ENCODE data around the gene SUCLG2.

Gene SUCLG2

GRCh38 chr3:67521053-67521646 is 133.3 kb downstream of the SUCLG2 start:
- no peak for TF ChIP-seq CTCF (conservative IDR thresholded peaks at IDR 0.05; ENCODE audit: low read depth, low read length)
- H3K4me3 ChIP-seq (ENCODE audit: low read length): no peak overlapping the region
- DNase-seq (ENCODE audit: low read depth): no peak

GRCh38 chr3:67518236-67518635 is 136.2 kb downstream of the SUCLG2 start:
- no peak for DNase-seq (ENCODE audit: low read depth)
- no peak for TF ChIP-seq CTCF (conservative IDR thresholded peaks at IDR 0.05; ENCODE audit: low read depth, low read length)
- no peak overlapping the region for H3K4me3 ChIP-seq (ENCODE audit: low read length)

- TF ChIP-seq CTCF (conservative IDR thresholded peaks at IDR 0.05; ENCODE audit: low read depth, low read length): no peak
- DNase-seq (ENCODE audit: low read depth): no peak
- no peak overlapping the region for H3K4me3 ChIP-seq (ENCODE audit: low read length)
These were observed 136.6 kb downstream of the SUCLG2 start for GRCh38 chr3:67517781-67518180.

GRCh38 chr3:67516496-67516895 is 137.9 kb downstream of the SUCLG2 start:
- no peak for DNase-seq (ENCODE audit: low read depth)
- no peak for TF ChIP-seq CTCF (conservative IDR thresholded peaks at IDR 0.05; ENCODE audit: low read depth, low read length)
- H3K4me3 ChIP-seq (ENCODE audit: low read length): no peak overlapping the region

DNA sequence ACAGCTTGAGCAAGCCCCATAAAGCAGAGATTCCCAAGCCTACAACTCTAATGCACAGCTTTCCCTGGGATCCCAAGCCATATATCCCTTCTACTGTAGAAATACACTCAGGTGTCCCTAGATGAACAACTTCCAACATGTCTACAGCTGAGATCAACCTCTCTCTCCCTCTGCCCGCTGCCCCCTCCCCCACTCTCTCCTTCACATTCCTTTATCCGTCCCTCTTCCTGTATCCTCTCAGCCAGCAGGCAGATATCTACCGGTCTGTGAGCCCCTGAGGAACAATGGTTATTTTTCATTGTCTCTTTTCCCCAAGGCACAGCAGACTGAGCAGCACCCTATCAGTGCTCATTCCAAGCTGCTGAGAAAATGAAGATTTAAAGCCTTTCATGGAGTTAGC is 138.6 kb downstream of the SUCLG2 start:
- no peak for TF ChIP-seq CTCF (conservative IDR thresholded peaks at IDR 0.05; ENCODE audit: low read depth, low read length)
- DNase-seq (ENCODE audit: low read depth): no peak
- H3K4me3 ChIP-seq (ENCODE audit: low read length): no peak overlapping the region

GRCh38 chr3:67509471-67510075 is 144.8 kb downstream of the SUCLG2 start:
- TF ChIP-seq CTCF (conservative IDR thresholded peaks at IDR 0.05; ENCODE audit: low read depth, low read length): no peak
- no peak for DNase-seq (ENCODE audit: low read depth)
- no peak overlapping the region for H3K4me3 ChIP-seq (ENCODE audit: low read length)

- no peak overlapping the region for H3K4me3 ChIP-seq (ENCODE audit: low read length)
- TF ChIP-seq CTCF (conservative IDR thresholded peaks at IDR 0.05; ENCODE audit: low read depth, low read length): no peak
- no peak for DNase-seq (ENCODE audit: low read depth)
These were observed 146.8 kb downstream of the SUCLG2 start for GRCh38 chr3:67507584-67507983.
